ENCODE measurements around the gene ABCG1. TPM values are rescaled to one million over a fixed set of nuclear protein-coding genes. Genes with fewer than 3 reads are reported as not detected.

The ABCG1 gene
- polyA plus RNA-seq, 10 donors = 5.1 to 10.0 (median 7.8) TPM

GRCh38 chr21:42191064-42191463, 27.9 kb upstream of the ABCG1 start:
- no peak for DNase-seq

- DNase-seq = no peak
These were observed 27.0 kb upstream of the ABCG1 start for GRCh38 chr21:42191696-42192595.

GRCh38 chr21:42193131-42193671, 25.7 kb upstream of the ABCG1 start:
- DNase-seq = no peak

GRCh38 chr21:42193721-42194120, 25.2 kb upstream of the ABCG1 start:
- no peak for DNase-seq

GRCh38 chr21:42194863-42195262, 24.1 kb upstream of the ABCG1 start:
- DNase-seq = no peak

GRCh38 chr21:42195378-42196031, 23.4 kb upstream of the ABCG1 start:
- DNase-seq = no peak

- peak in 1 of 3 donors; percentile 51 for DNase-seq
These were observed 19.7 kb upstream of the ABCG1 start for GRCh38 chr21:42198929-42199867.

GRCh38 chr21:42199868-42200463, 19.0 kb upstream of the ABCG1 start:
- no peak for DNase-seq

- DNase-seq = no peak
These were observed 17.9 kb upstream of the ABCG1 start for GRCh38 chr21:42200906-42201614.

- DNase-seq = no peak
These were observed 17.3 kb upstream of the ABCG1 start for GRCh38 chr21:42201615-42202161.

- DNase-seq = no peak
These were observed 16.6 kb upstream of the ABCG1 start for GRCh38 chr21:42202321-42202720.

- DNase-seq = no peak
These were observed 15.6 kb upstream of the ABCG1 start for GRCh38 chr21:42203321-42203720.

- DNase-seq = no peak
These were observed 15.0 kb upstream of the ABCG1 start for GRCh38 chr21:42203936-42204335.

GRCh38 chr21:42207426-42207825, 11.5 kb upstream of the ABCG1 start:
- no peak for DNase-seq

- no peak for DNase-seq
These were observed 10.9 kb upstream of the ABCG1 start for GRCh38 chr21:42208036-42208435.

GRCh38 chr21:42208801-42209490, 10.0 kb upstream of the ABCG1 start:
- DNase-seq = no peak

GRCh38 chr21:42209801-42210479, 9.0 kb upstream of the ABCG1 start:
- no peak for DNase-seq

- no peak for DNase-seq
These were observed 6.7 kb upstream of the ABCG1 start for GRCh38 chr21:42212266-42212665.

Measured in muscle of back (tissue), 11 donors.